T1000 (cell line): ENCODE results near the gene CMTM6.
"Not testable (repeated sequence)": the region's sequence is repeated elsewhere in the genome, so short reads cannot be mapped to it uniquely, and the experiment has no call there.

Experiments
- DNase-seq: peaks from one replicate; lab custom pipeline; 2025; ENCODE audit warnings: mixed read lengths; lab: John Stamatoyannopoulos, UW

CMTM6 gene

GRCh38 chr3:32447865-32448400 is 54.7 kb downstream of the CMTM6 start:
- DNase-seq: no peak

- DNase-seq: no peak
These were observed 59.2 kb downstream of the CMTM6 start for GRCh38 chr3:32443478-32443877.

GRCh38 chr3:32442766-32443165 is 59.9 kb downstream of the CMTM6 start:
- DNase-seq: no peak

- DNase-seq: no peak
These were observed 61.9 kb downstream of the CMTM6 start for GRCh38 chr3:32440611-32441350.

GRCh38 chr3:32439421-32439820 is 63.2 kb downstream of the CMTM6 start:
- DNase-seq: not testable (repeated sequence)

GRCh38 chr3:32438596-32439344 is 63.9 kb downstream of the CMTM6 start:
- DNase-seq: no peak

GRCh38 chr3:32437896-32438295 is 64.8 kb downstream of the CMTM6 start:
- no peak for DNase-seq

- DNase-seq: no peak
These were observed 65.8 kb downstream of the CMTM6 start for GRCh38 chr3:32436816-32437189.

- DNase-seq: no peak
These were observed 66.5 kb downstream of the CMTM6 start for GRCh38 chr3:32435911-32436815.

- no peak for DNase-seq
These were observed 68.4 kb downstream of the CMTM6 start for GRCh38 chr3:32434206-32434605.

GRCh38 chr3:32432711-32433530 is 69.7 kb downstream of the CMTM6 start:
- DNase-seq: no peak

GRCh38 chr3:32432045-32432710 is 70.5 kb downstream of the CMTM6 start:
- no peak for DNase-seq

- no peak for DNase-seq
These were observed 71.2 kb downstream of the CMTM6 start for GRCh38 chr3:32431481-32431880.
